Right lung (tissue), 5 donors: ENCODE data around the gene PLEKHG2. TPM values are rescaled to one million over a fixed set of nuclear protein-coding genes. Genes with fewer than 3 reads are reported as not detected.
A peak's percentile ranks its signal among the peaks of the same experiment; 100 is the strongest.

Source experiments
- DNase-seq, 2 donors: peaks; one replicate each; pipeline ENCODE4 v3.0.0-alpha.2; 2013
- polyA plus RNA-seq, 5 donors: library from polyadenylated mRNA; unstranded; fragments of 120-200 nt; gene quantifications; one replicate each; pipeline versions ENCODE4 v1.2.1 to v1.2.3, GENCODE V29; 2013; ENCODE audit warnings: inconsistent platforms in 1 of 5, low replicate concordance in 1 of 5; ENCODE audit not compliant: insufficient read length in 5 of 5, insufficient read depth in 1 of 5

The PLEKHG2 gene
- polyA plus RNA-seq, 5 donors, result 75.8 to 98.2 (median 89.8) TPM

GRCh38 chr19:39405958-39406655 is 6.4 kb upstream of the PLEKHG2 start:
- no peak for DNase-seq

- peak; percentile 85 to 88 for DNase-seq
These were observed 5.6 kb upstream of the PLEKHG2 start, which contains the start of gene ZFP36 for GRCh38 chr19:39406656-39407409. Gene ZFP36, plus strand, starts transcription at chr19:39406847. Its CDS starts 58 bp downstream, at chr19:39406905.

GRCh38 chr19:39407410-39407659 is 5.1 kb upstream of the PLEKHG2 start:
- no peak for DNase-seq

- DNase-seq, result no peak
These were observed 4.6 kb upstream of the PLEKHG2 start for GRCh38 chr19:39407660-39408391.

GRCh38 chr19:39408392-39409207 is 3.9 kb upstream of the PLEKHG2 start:
- DNase-seq, result no peak

GRCh38 chr19:39409208-39410016 is 3.1 kb upstream of the PLEKHG2 start:
- DNase-seq, result peak; percentile 77 to 84

GRCh38 chr19:39410017-39410830 is 2.2 kb upstream of the PLEKHG2 start:
- peak; percentile 74 to 77 for DNase-seq

- no peak for DNase-seq
These were observed 1.7 kb upstream of the PLEKHG2 start for GRCh38 chr19:39410831-39411080.

GRCh38 chr19:39411081-39411831 is 1.2 kb upstream of the PLEKHG2 start:
- no peak for DNase-seq

- DNase-seq, result peak in 1 of 2 donors; percentile 83
These were observed 703 bp upstream of the PLEKHG2 start for GRCh38 chr19:39411832-39412099.

GRCh38 chr19:39412867-39413271 is 400 bp downstream of the PLEKHG2 start:
- DNase-seq, result peak in 1 of 2 donors; percentile 62

- DNase-seq, result peak; percentile 81 to 82
These were observed 922 bp downstream of the PLEKHG2 start for GRCh38 chr19:39413272-39413910.

- DNase-seq, result no peak
These were observed 1.6 kb downstream of the PLEKHG2 start for GRCh38 chr19:39413911-39414608.

GRCh38 chr19:39415111-39416046 is 2.9 kb downstream of the PLEKHG2 start:
- DNase-seq, result no peak

- DNase-seq, result no peak
These were observed 4.0 kb downstream of the PLEKHG2 start for GRCh38 chr19:39416152-39417120.

GRCh38 chr19:39417463-39418181 is 5.2 kb downstream of the PLEKHG2 start:
- DNase-seq, result no peak
